Adrenal gland (tissue), 12 donors: ENCODE data around the gene PDLIM5. TPM values are rescaled to one million over a fixed set of nuclear protein-coding genes. Genes with fewer than 3 reads are reported as not detected.

ENCODE experiments used
- DNase-seq, 7 donors: peaks; one replicate each; pipeline ENCODE4 v3.0.0-alpha.2; 2019 to 2020
- H3K27ac ChIP-seq, 5 donors: fragments of 200-600 bp; sonication (generic) in 4 of 5; 1 replicate in 3 of 5; 2 replicates in 2 of 5; pipeline versions ENCODE4 v1.5.1 to v1.8.0; 2016 to 2020; ENCODE audit warnings: mild to moderate bottlenecking in 1 of 5
- H3K27me3 ChIP-seq: fragments of 200-600 bp; 2 replicates; pipeline ENCODE4 v1.8.0; 2021
- H3K36me3 ChIP-seq, 2 donors: fragments of 200-600 bp; replicated peaks in 1 of 2; 1 replicate in 1 of 2; 2 replicates in 1 of 2; pipeline versions ENCODE4 v1.5.1 to v1.8.0; 2018 to 2022
- H3K4me1 ChIP-seq, 2 donors: fragments of 200-600 bp; replicated peaks in 1 of 2; 1 replicate in 1 of 2; 2 replicates in 1 of 2; pipeline versions ENCODE4 v1.5.1 to v1.8.0; 2018 to 2021
- H3K4me3 ChIP-seq, 4 donors: fragments of 200-600 bp; sonication (generic) in 3 of 4; one replicate each; pipeline ENCODE4 v1.5.1; 2016 to 2018
- H3K9me3 ChIP-seq, 3 donors: fragments of 200-600 bp; sonication (generic) in 1 of 3; replicated peaks in 1 of 3; 1 replicate in 2 of 3; 2 replicates in 1 of 3; pipeline versions ENCODE4 v1.5.1 to v1.8.0; 2016 to 2021
- POLR2A ChIP-seq, 2 donors: fragments of 450-650 bp; IDR thresholded peaks; one replicate each; pipeline ENCODE4 v1.6.1; 2017; ENCODE audit warnings: antibody characterized with exemption in 2 of 2, mild to moderate bottlenecking in 2 of 2, moderate library complexity in 1 of 2
- WGBS, 4 donors: extraction: QIAGEN DNeasy Blood & Tissue Kit in 2 of 4; methylation state at CpG; one replicate each; pipeline versions ENCODE4 v1.1.5 to v1.1.7; 2013 to 2017; 5-methylcytosine and 5-hydroxymethylcytosine counted together
- intact Hi-C, 2 donors: fragments of 100-400 bp; cut with DNase I; formaldehyde crosslinking; loops; one replicate each; pipeline versions ENCODE4 v1.14.1 to v1.15.0; 2022 to 2023
- polyA plus RNA-seq, 3 donors: library from polyadenylated mRNA; stranded (reverse); fragments of 200-250 nt in 2 of 3; fragments of 350-450 nt in 1 of 3; fragmentation: Illumina TruSeq in 1 of 3; extraction: RNeasy Lipid Tissue Mini Kit (QIAGEN cat#74804) in 1 of 3; gene quantifications; one replicate each; pipeline ENCODE4 v1.2.3, GENCODE V29; 2013 to 2014
- total RNA-seq, 9 donors: library from RNA; depleted of rRNA in 4 of 9; stranded (reverse); fragments of >200 nt in 4 of 9; fragments of 120-200 nt in 1 of 9; fragmentation: NEBNext Ultra II Directional in 1 of 9; extraction: Animal tissue kit (Norgen Biotek cat#: 25700) in 1 of 9; gene quantifications; one replicate each; pipeline versions ENCODE4 v1.1.0 to v1.2.4, GENCODE V29; 2013 to 2023
- TF ChIP-seq, protein P1 (sequence below), 6 experiments: fragments of 450-650 bp in 4 of 6; fragments of 200-600 bp in 2 of 6; sonication (generic) in 1 of 6; IDR thresholded peaks; 1 replicate in 5 of 6; 2 replicates in 1 of 6; pipeline versions ENCODE4 v1.5.1 to v1.8.0; 2016 to 2021; ENCODE audit warnings: antibody characterized with exemption in 6 of 6, mild to moderate bottlenecking in 2 of 6, moderate library complexity in 1 of 6
- donor health status: healthy with polysubstance abuse.
- donor health status: Bipolar disorder and iron deficiency.
- donor health status: DM: yes; HTN: yes; CAD: no.
- donor health status: DM: no; HTN: no; CAD: no.
- donor health status: DM: no; HTN: no; CAD: no.
- donor health status: DM: yes; HTN: yes; CAD: no.

Gene PDLIM5
- total and polyA plus RNA-seq, 12 donors = 26.2 to 150 (median 84.0) TPM

DNA sequence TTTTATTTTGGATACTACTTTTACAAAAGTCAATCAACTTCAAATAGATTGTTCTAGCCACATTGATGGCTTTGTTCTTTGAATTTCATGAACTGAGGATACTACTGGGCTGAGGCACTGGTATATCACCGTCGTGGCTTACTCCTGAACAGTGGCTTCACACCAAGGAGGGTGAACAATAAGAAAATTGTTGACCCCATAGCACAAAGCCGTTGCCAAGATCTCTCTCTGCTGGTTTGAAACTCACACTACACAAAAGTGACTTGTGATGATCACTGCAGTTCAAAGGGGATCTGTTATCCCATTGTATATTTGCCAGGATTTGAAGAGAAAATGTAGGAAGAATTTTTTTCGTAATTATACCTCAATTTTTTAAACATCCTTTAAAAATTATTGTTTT is 119.6 kb downstream of the PDLIM5 start:
- WGBS, 4 donors = 88 to 90% (median 89%) methylated on average over 4 of the region's 4 CpGs
- Histone ChIP-seq H3K4me3 (no peak overlapping the region), H3K9me3 (no peaks in the 10 kb centered on the region), H3K36me3 (peaks cover 0 to 9% of the 10 kb centered on the region in 2 donors), H3K4me1 (peaks cover 0 to 27% of the 10 kb centered on the region in 2 donors), H3K27ac (no peak overlapping the region), H3K27me3 (no peaks in the 10 kb centered on the region)
- intact Hi-C loops = no loop called here
- TF ChIP-seq POLR2A (IDR thresholded peaks at IDR 0.05) = no peak
- TF ChIP-seq, protein P1, sequence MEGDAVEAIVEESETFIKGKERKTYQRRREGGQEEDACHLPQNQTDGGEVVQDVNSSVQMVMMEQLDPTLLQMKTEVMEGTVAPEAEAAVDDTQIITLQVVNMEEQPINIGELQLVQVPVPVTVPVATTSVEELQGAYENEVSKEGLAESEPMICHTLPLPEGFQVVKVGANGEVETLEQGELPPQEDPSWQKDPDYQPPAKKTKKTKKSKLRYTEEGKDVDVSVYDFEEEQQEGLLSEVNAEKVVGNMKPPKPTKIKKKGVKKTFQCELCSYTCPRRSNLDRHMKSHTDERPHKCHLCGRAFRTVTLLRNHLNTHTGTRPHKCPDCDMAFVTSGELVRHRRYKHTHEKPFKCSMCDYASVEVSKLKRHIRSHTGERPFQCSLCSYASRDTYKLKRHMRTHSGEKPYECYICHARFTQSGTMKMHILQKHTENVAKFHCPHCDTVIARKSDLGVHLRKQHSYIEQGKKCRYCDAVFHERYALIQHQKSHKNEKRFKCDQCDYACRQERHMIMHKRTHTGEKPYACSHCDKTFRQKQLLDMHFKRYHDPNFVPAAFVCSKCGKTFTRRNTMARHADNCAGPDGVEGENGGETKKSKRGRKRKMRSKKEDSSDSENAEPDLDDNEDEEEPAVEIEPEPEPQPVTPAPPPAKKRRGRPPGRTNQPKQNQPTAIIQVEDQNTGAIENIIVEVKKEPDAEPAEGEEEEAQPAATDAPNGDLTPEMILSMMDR (IDR thresholded peaks at IDR 0.05) = no peak
- no peak for DNase-seq

DNA sequence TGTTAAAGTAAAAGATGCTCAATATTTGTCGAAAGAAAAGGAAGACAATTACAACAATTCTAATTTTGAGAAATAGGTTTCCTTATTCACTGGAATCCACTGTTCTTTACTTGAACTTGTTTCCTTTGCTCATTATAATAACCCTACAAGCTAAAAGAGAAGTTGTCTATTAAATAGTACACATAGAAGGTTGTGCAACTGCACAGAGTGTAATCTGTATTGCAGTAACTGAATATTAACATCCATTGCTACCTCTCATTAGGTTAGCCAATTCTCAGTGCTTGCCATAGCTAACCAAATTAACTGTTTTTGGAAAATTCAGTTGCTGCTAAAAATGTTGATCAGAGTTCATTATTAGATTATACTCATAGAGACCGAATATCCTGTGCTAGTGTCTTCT is 120.0 kb downstream of the PDLIM5 start:
- H3K4me1 ChIP-seq = peaks cover 0 to 31% of the 10 kb centered on the region in 2 donors
- H3K27ac ChIP-seq = no peak overlapping the region
- H3K4me3 ChIP-seq = no peak overlapping the region
- TF ChIP-seq, protein P1 (IDR thresholded peaks at IDR 0.05) = no peak
- peaks cover 0 to 9% of the 10 kb centered on the region in 2 donors for H3K36me3 ChIP-seq
- WGBS, 4 donors = 80 to 94% (median 90%) methylated on average over 2 of the region's 2 CpGs
- intact Hi-C loops = no loop called here
- no peaks in the 10 kb centered on the region for H3K27me3 ChIP-seq
- no peaks in the 10 kb centered on the region for H3K9me3 ChIP-seq
- no peak for DNase-seq

DNA sequence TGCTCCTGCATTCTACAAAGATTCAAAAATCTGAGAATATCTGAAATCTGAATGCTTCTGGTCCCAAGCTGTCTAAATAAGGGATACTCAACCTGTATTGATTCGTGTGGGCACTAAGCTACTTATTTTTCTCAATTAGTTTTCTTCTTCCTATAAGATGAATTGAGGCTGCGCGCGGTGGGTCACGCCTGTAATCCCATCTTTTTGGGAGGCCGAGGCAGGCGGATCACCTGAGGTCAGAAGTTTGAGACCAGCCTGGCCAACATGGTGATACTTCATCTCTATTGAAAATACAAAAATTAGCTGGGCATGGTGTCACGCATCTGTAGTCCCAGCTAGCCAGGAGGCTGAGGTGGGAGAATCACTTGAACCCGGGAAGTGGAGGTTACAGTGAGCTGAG is 122.3 kb downstream of the PDLIM5 start:
- Histone ChIP-seq H3K4me1 (peaks cover 0 to 29% of the 10 kb centered on the region in 2 donors), H3K27ac (no peak overlapping the region), H3K9me3 (no peaks in the 10 kb centered on the region), H3K4me3 (no peak overlapping the region), H3K27me3 (no peaks in the 10 kb centered on the region), H3K36me3 (peaks cover 0 to 9% of the 10 kb centered on the region in 2 donors)
- DNase-seq = no peak
- intact Hi-C loops = no loop called here
- TF ChIP-seq POLR2A (IDR thresholded peaks at IDR 0.05) = no peak
- TF ChIP-seq, protein P1 (IDR thresholded peaks at IDR 0.05) = no peak
- 85 to 95% (median 87%) methylated on average over 9 of the region's 9 CpGs for WGBS, 4 donors

DNA sequence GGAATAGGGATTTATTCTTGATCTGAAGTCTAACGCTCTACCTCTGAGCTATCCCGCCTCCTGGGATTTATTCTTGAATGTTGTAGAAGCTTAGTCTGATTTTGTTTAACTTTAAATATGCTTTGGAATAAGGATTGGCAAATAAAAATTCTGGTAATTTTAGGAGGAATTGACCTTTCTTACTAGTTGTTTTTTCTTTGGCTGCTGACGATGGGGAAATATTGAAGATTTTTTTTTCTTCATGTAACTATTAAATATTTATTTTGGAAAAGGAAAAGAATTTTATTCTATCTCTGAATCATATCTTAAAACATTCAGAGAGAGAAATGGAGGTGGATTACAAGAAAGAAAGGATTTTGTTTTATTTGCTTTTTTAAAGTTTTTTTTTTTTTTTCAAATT is 122.9 kb downstream of the PDLIM5 start:
- no peaks in the 10 kb centered on the region for H3K9me3 ChIP-seq
- no peak overlapping the region for H3K4me3 ChIP-seq
- TF ChIP-seq POLR2A (IDR thresholded peaks at IDR 0.05) = no peak
- TF ChIP-seq, protein P1 (IDR thresholded peaks at IDR 0.05) = no peak
- H3K4me1 ChIP-seq = peaks cover 0 to 29% of the 10 kb centered on the region in 2 donors
- WGBS, 4 donors = 82 to 89% (median 88%) methylated on average over 3 of the region's 3 CpGs
- peaks cover 0 to 9% of the 10 kb centered on the region in 2 donors for H3K36me3 ChIP-seq
- H3K27ac ChIP-seq = no peak overlapping the region
- intact Hi-C loops = no loop called here
- H3K27me3 ChIP-seq = no peaks in the 10 kb centered on the region
- no peak for DNase-seq
